H1 (cell line): ENCODE results near the gene SPTB. TPM values are rescaled to one million over a fixed set of nuclear protein-coding genes. Genes with fewer than 3 reads are reported as not detected.

Source experiments
- BCL11A ChIP-seq, 2 experiments: IDR thresholded peaks; one replicate each; pipeline ENCODE4 v1.6.1; 2011; ENCODE audit warnings: low read depth in 2 of 2, low read length in 2 of 2, mild to moderate bottlenecking in 2 of 2
- CBX5 ChIP-seq: fragments of 300-800, 300-1000 bp; sonication (generic); IDR thresholded peaks from 2 replicates; pipeline ENCODE4 v1.7.1; 2016; ENCODE audit warnings: antibody characterized with exemption, low read length, low read depth
- EGR1 ChIP-seq: IDR thresholded peaks from 2 replicates; pipeline ENCODE4 v1.6.1; 2011; ENCODE audit warnings: low read depth, low read length, borderline replicate concordance
- FOSL1 ChIP-seq: IDR thresholded peaks from 2 replicates; pipeline ENCODE4 v1.6.1; 2011; ENCODE audit warnings: mild to moderate bottlenecking, low read depth, low read length, moderate library complexity; ENCODE audit not compliant: insufficient read depth
- PHF8 ChIP-seq: fragments of 200-600 bp; sonication (generic); conservative IDR thresholded peaks from 2 replicates; pipeline ENCODE4 v1.7.1; 2012; ENCODE audit warnings: low read depth, mild to moderate bottlenecking, inconsistent platforms, low read length, moderate library complexity
- SUZ12 ChIP-seq: fragments of 200-600 bp; sonication (generic); IDR thresholded peaks from 2 replicates; pipeline ENCODE4 v1.6.1; 2012; ENCODE audit warnings: mild to moderate bottlenecking, inconsistent platforms, low read length, moderate library complexity, mixed read lengths
- TAF7 ChIP-seq: optimal IDR thresholded peaks from 2 replicates; pipeline ENCODE3; 2011; ENCODE audit warnings: low read depth, mild to moderate bottlenecking, inconsistent platforms, low read length, moderate library complexity, borderline replicate concordance
- polyA plus RNA-seq, 7 experiments: library from polyadenylated mRNA; depleted of rRNA in 3 of 7; stranded (reverse) in 5 of 7; unstranded in 2 of 7; fragments of >200 nt in 5 of 7; fragments of 200-250 nt in 2 of 7; gene quantifications; 1 replicate in 5 of 7; 2 replicates in 1 of 7; 4 replicates in 1 of 7; pipeline versions ENCODE4 v1.2.1 to v1.2.3, GENCODE V29; 2011 to 2013; ENCODE audit warnings: missing spikeins in 2 of 7, mixed read lengths in 2 of 7
- total RNA-seq: library from RNA; stranded (reverse); fragmentation: NEBNext Ultra II Directional; extraction: Animal tissue kit (Norgen Biotek cat#: 25700); gene quantifications from 2 replicates; pipeline ENCODE4 v1.2.1, GENCODE V29; 2021

Gene SPTB
- total and polyA plus RNA-seq, 2 of the 8 experiments (the other 6 are each of a cell fraction or from before 2014, with no cell fraction given): 0.30 to 2.4 TPM

- TF ChIP-seq TAF7 (no peak), EGR1 (no peak), BCL11A (IDR thresholded peaks at IDR 0.05; ENCODE audit: low read depth in 2 of 2, low read length in 2 of 2) (no peak), CBX5 (no peak), FOSL1 (no peak), SUZ12 (no peak), PHF8 (no peak)
These were observed 117.4 kb downstream of the SPTB start (continued) for GRCh38 chr14:64762044-64763034.
